Neural cell (in vitro differentiated cells): ENCODE data around the gene OR13J1. TPM values are rescaled to one million over a fixed set of nuclear protein-coding genes. Genes with fewer than 3 reads are reported as not detected.

Experiments
- H2AFZ ChIP-seq: fragments of 200-600, 300-800 bp; sonication (generic), shearing (Covaris generic); 2 replicates; pipeline ENCODE4 v1.6.0; 2014; ENCODE audit warnings: low read depth, mild to moderate bottlenecking, antibody characterized with exemption, low read length, moderate library complexity
- H3F3A ChIP-seq: fragments of 200-600 bp; shearing (Covaris generic); 2 replicates; pipeline ENCODE4 v1.6.1; 2016; ENCODE audit warnings: mild to moderate bottlenecking, moderate library complexity, mixed read lengths, antibody characterized with exemption, low read length; ENCODE audit not compliant: insufficient read depth, poor library complexity, severe bottlenecking
- H3K27ac ChIP-seq: fragments of 200-600, 300-800 bp; sonication (generic), shearing (Covaris generic); 2 replicates; pipeline ENCODE4 v1.5.1; 2014; ENCODE audit warnings: mild to moderate bottlenecking, low read length, moderate library complexity
- H3K27me3 ChIP-seq: fragments of 300-800, 200-600 bp; sonication (generic), shearing (Covaris generic); 2 replicates; pipeline ENCODE4 v1.6.0; 2014; ENCODE audit warnings: mild to moderate bottlenecking, low read depth, low read length, moderate library complexity; ENCODE audit not compliant: insufficient read depth
- H3K36me3 ChIP-seq: fragments of 300-800, 200-600 bp; sonication (generic), shearing (Covaris generic); 2 replicates; pipeline ENCODE4 v1.5.1; 2014; ENCODE audit warnings: mild to moderate bottlenecking, antibody characterized with exemption, low read length, moderate library complexity; ENCODE audit not compliant: insufficient read depth
- H3K4me2 ChIP-seq: fragments of 300-800, 200-600 bp; sonication (generic), shearing (Covaris generic); 2 replicates; pipeline ENCODE4 v1.6.0; 2014; ENCODE audit warnings: mild to moderate bottlenecking, low read length
- H3K4me3 ChIP-seq: fragments of 300-800, 200-600 bp; sonication (generic), shearing (Covaris generic); 2 replicates; pipeline ENCODE4 v1.5.1; 2014; ENCODE audit warnings: mild to moderate bottlenecking, low read length, moderate library complexity
- H3K79me2 ChIP-seq: fragments of 200-600 bp; shearing (Covaris generic); replicated peaks from 2 replicates; pipeline ENCODE4 v1.6.0; 2014; ENCODE audit warnings: mild to moderate bottlenecking, low read length, moderate library complexity; ENCODE audit not compliant: insufficient read depth
- H3K9ac ChIP-seq: fragments of 300-800, 200-600 bp; sonication (generic), shearing (Covaris generic); 2 replicates; pipeline ENCODE4 v1.6.1; 2016; ENCODE audit warnings: mild to moderate bottlenecking, low read length, mixed read lengths
- H3K9me2 ChIP-seq: fragments of 200-600 bp; shearing (Covaris generic); 2 replicates; pipeline ENCODE4 v1.6.1; 2016; ENCODE audit warnings: mild to moderate bottlenecking, low read length, mixed read lengths; ENCODE audit not compliant: insufficient read depth
- H3K9me3 ChIP-seq: fragments of 200-600, 300-800 bp; sonication (generic), shearing (Covaris generic); 2 replicates; pipeline ENCODE4 v1.6.1; 2016; ENCODE audit warnings: mild to moderate bottlenecking, mixed run types, low read length, moderate library complexity, mixed read lengths
- H4K20me1 ChIP-seq: fragments of 200-600 bp; shearing (Covaris generic); 2 replicates; pipeline ENCODE4 v1.6.1; 2016; ENCODE audit warnings: mild to moderate bottlenecking, mixed run types; ENCODE audit not compliant: insufficient read depth
- CTCF ChIP-seq: fragments of 450-650 bp; IDR thresholded peaks from 2 replicates; pipeline ENCODE4 v1.5.1; 2014; ENCODE audit warnings: antibody characterized with exemption, mild to moderate bottlenecking, moderate library complexity; ENCODE audit not compliant: poor library complexity, severe bottlenecking
- EP300 ChIP-seq: fragments of 450-650 bp; conservative IDR thresholded peaks from 2 replicates; pipeline ENCODE4 v1.6.1; 2014; ENCODE audit warnings: antibody characterized with exemption, mild to moderate bottlenecking, moderate library complexity; ENCODE audit not compliant: poor library complexity, severe bottlenecking
- EZH2 ChIP-seq: fragments of 200-600, 300-800 bp; shearing (Covaris generic), sonication (generic); IDR thresholded peaks from 2 replicates; pipeline ENCODE4 v1.6.1; 2014; ENCODE audit warnings: antibody characterized with exemption, low read length, borderline replicate concordance, mild to moderate bottlenecking; ENCODE audit not compliant: insufficient read depth, poor library complexity, severe bottlenecking
- MXI1 ChIP-seq: fragments of 450-650 bp; conservative IDR thresholded peaks from 2 replicates; pipeline ENCODE4 v1.6.1; 2014; ENCODE audit warnings: antibody characterized with exemption, mild to moderate bottlenecking; ENCODE audit not compliant: poor library complexity, severe bottlenecking
- POLR2AphosphoS5 ChIP-seq: IDR thresholded peaks from 2 replicates; pipeline ENCODE4 v1.6.1; 2012
- RAD21 ChIP-seq: fragments of 450-650 bp; conservative IDR thresholded peaks from 2 replicates; pipeline ENCODE4 v1.6.1; 2014; ENCODE audit warnings: antibody characterized with exemption, mild to moderate bottlenecking, moderate library complexity
- REST ChIP-seq: IDR thresholded peaks from 2 replicates; pipeline ENCODE4 v1.6.1; 2012; ENCODE audit warnings: borderline replicate concordance
- SMC3 ChIP-seq: fragments of 450-650 bp; conservative IDR thresholded peaks from 2 replicates; pipeline ENCODE4 v1.6.1; 2014; ENCODE audit warnings: antibody characterized with exemption, mild to moderate bottlenecking, moderate library complexity; ENCODE audit not compliant: poor library complexity
- TAF1 ChIP-seq: IDR thresholded peaks from 2 replicates; pipeline ENCODE4 v1.6.1; 2012; ENCODE audit warnings: low read depth
- polyA plus RNA-seq: library from polyadenylated mRNA; depleted of rRNA; stranded (reverse); fragments of >200 nt; gene quantifications from 2 replicates; pipeline ENCODE4 v1.2.3, GENCODE V29; 2014

OR13J1 gene
- polyA plus RNA-seq, 1 donor from 2014 or later, result not detected

- H3K9ac ChIP-seq, result no peak overlapping the region
- TF ChIP-seq EP300, result no peak
- TF ChIP-seq RAD21, result no peak
- no peak for TF ChIP-seq EZH2
- TF ChIP-seq POLR2AphosphoS5, result no peak
- no peak for TF ChIP-seq MXI1
- no peak for TF ChIP-seq TAF1
- no peak for TF ChIP-seq CTCF
- no peak for TF ChIP-seq REST
- no peak for TF ChIP-seq SMC3
- no peaks in the 10 kb centered on the region for H3K9me3 ChIP-seq
- H3K9me2 ChIP-seq, result no peaks in the 10 kb centered on the region
- no peak overlapping the region for H3K27ac ChIP-seq
- H2AFZ ChIP-seq, result no peak overlapping the region
- no peaks in the 10 kb centered on the region for H3K36me3 ChIP-seq
- H4K20me1 ChIP-seq, result no peaks in the 10 kb centered on the region
- no peaks in the 10 kb centered on the region for H3K79me2 ChIP-seq
- no peak overlapping the region for H3K4me3 ChIP-seq
- no peaks in the 10 kb centered on the region for H3F3A ChIP-seq
- H3K4me2 ChIP-seq, result no peak overlapping the region
- no peaks in the 10 kb centered on the region for H3K27me3 ChIP-seq
Observed at GRCh38 chr9:35910613-35911359, 40.6 kb upstream of the OR13J1 start.

- no peak overlapping the region for H3K27ac ChIP-seq
- H3K4me2 ChIP-seq, result no peak overlapping the region
- no peaks in the 10 kb centered on the region for H3K36me3 ChIP-seq
- H3K9me3 ChIP-seq, result no peaks in the 10 kb centered on the region
- no peaks in the 10 kb centered on the region for H3K79me2 ChIP-seq
- no peak overlapping the region for H3K9ac ChIP-seq
- no peaks in the 10 kb centered on the region for H3K27me3 ChIP-seq
- no peaks in the 10 kb centered on the region for H3F3A ChIP-seq
- no peaks in the 10 kb centered on the region for H3K9me2 ChIP-seq
- no peak overlapping the region for H2AFZ ChIP-seq
- TF ChIP-seq MXI1, result no peak
- no peak for TF ChIP-seq EZH2
- TF ChIP-seq SMC3, result no peak
- no peak for TF ChIP-seq TAF1
- TF ChIP-seq RAD21, result no peak
- no peak for TF ChIP-seq EP300
- no peak for TF ChIP-seq POLR2AphosphoS5
- TF ChIP-seq REST, result no peak
- no peak for TF ChIP-seq CTCF
- H3K4me3 ChIP-seq, result no peak overlapping the region
- H4K20me1 ChIP-seq, result no peaks in the 10 kb centered on the region
Observed at GRCh38 chr9:35909687-35910612, 39.7 kb upstream of the OR13J1 start.
